Measurements from ENCODE around the gene HPSE2.

DNA sequence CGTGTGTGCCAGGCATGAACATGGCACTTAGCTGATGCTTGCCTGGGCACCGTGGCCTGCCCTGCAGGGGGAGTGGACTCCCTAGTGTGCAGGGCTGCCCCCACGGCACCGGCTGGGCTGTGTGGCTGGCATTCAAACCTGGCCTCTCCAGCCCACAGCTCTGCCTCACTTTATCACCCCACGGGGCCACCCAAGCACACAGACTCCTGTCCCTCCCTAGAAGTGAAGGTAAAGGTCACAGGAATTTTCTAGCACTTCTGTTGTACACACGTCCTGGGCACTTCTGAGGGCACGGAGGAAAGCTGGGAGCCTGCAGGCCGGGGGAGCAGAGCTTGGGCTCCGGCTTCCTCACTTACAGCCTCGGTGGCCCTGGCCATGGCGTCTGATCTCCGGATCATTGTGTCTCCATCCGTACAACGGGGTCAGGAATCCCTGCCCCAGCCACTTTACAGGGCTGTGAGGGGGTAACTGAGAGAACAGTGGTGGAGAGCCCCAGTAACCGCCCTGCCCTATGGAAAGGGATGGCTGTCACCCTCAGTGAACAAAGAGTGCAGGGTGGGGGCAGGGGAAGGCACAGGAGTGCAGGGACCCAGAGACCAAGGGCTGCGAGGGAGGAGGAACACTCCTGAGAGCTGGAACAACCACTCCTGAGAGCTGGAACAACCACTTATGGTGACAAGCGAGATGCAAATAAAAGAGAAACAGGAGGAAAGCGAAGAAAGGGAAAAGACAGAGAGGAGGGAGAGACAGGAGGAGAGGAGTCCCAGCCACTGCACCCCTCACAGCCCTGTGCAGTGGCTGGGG lies 816.8 kb downstream of the HPSE2 start:
- no peak for TF ChIP-seq EP300 (IDR thresholded peaks at IDR 0.05; ENCODE audit: borderline replicate concordance in 1 of 2, low read depth in 1 of 2, low read length in 1 of 2)
- TF ChIP-seq, protein P1, sequence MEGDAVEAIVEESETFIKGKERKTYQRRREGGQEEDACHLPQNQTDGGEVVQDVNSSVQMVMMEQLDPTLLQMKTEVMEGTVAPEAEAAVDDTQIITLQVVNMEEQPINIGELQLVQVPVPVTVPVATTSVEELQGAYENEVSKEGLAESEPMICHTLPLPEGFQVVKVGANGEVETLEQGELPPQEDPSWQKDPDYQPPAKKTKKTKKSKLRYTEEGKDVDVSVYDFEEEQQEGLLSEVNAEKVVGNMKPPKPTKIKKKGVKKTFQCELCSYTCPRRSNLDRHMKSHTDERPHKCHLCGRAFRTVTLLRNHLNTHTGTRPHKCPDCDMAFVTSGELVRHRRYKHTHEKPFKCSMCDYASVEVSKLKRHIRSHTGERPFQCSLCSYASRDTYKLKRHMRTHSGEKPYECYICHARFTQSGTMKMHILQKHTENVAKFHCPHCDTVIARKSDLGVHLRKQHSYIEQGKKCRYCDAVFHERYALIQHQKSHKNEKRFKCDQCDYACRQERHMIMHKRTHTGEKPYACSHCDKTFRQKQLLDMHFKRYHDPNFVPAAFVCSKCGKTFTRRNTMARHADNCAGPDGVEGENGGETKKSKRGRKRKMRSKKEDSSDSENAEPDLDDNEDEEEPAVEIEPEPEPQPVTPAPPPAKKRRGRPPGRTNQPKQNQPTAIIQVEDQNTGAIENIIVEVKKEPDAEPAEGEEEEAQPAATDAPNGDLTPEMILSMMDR (IDR thresholded peaks at IDR 0.05), result no peak
- no peak for TF ChIP-seq RAD21 (IDR thresholded peaks at IDR 0.05; ENCODE audit: low read length)
- no peak for TF ChIP-seq ELF1 (IDR thresholded peaks at IDR 0.05)
- TF ChIP-seq, protein P2, sequence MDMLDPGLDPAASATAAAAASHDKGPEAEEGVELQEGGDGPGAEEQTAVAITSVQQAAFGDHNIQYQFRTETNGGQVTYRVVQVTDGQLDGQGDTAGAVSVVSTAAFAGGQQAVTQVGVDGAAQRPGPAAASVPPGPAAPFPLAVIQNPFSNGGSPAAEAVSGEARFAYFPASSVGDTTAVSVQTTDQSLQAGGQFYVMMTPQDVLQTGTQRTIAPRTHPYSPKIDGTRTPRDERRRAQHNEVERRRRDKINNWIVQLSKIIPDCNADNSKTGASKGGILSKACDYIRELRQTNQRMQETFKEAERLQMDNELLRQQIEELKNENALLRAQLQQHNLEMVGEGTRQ (IDR thresholded peaks at IDR 0.05; ENCODE audit: borderline replicate concordance, low read depth, low read length), result no peak
- TF ChIP-seq CHD2 (IDR thresholded peaks at IDR 0.05; ENCODE audit: low read length, partially characterized antibody), result no peak
- no peak for TF ChIP-seq EZH2phosphoT487 (IDR thresholded peaks at IDR 0.05; ENCODE audit: borderline replicate concordance, low read depth)
- no peak for TF ChIP-seq RXRA (IDR thresholded peaks at IDR 0.05; ENCODE audit: borderline replicate concordance, low read depth)
- TF ChIP-seq, protein P3, sequence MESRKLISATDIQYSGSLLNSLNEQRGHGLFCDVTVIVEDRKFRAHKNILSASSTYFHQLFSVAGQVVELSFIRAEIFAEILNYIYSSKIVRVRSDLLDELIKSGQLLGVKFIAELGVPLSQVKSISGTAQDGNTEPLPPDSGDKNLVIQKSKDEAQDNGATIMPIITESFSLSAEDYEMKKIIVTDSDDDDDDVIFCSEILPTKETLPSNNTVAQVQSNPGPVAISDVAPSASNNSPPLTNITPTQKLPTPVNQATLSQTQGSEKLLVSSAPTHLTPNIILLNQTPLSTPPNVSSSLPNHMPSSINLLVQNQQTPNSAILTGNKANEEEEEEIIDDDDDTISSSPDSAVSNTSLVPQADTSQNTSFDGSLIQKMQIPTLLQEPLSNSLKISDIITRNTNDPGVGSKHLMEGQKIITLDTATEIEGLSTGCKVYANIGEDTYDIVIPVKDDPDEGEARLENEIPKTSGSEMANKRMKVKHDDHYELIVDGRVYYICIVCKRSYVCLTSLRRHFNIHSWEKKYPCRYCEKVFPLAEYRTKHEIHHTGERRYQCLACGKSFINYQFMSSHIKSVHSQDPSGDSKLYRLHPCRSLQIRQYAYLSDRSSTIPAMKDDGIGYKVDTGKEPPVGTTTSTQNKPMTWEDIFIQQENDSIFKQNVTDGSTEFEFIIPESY (IDR thresholded peaks at IDR 0.05; ENCODE audit: borderline replicate concordance, low read depth), result no peak
- no peak for TF ChIP-seq TEAD4 (IDR thresholded peaks at IDR 0.05; ENCODE audit: borderline replicate concordance, insufficient read depth)
- TF ChIP-seq POLR2AphosphoS5 (IDR thresholded peaks at IDR 0.05; ENCODE audit: low read depth, low read length), result no peak
- no peak for TF ChIP-seq GATA2 (CRISPR knock-in tag; IDR thresholded peaks at IDR 0.05)
- TF ChIP-seq GABPA (IDR thresholded peaks at IDR 0.05; ENCODE audit: low read depth), result no peak
- TF ChIP-seq FOXM1 (IDR thresholded peaks at IDR 0.05; ENCODE audit: low read depth), result no peak

Measured in SK-N-SH (cell line).